OCI-M1 (cell line): Measurements from ENCODE around the gene CTBP1.

Experiments used
- DNase-seq: peaks from one replicate; lab custom pipeline; 2025; lab: John Stamatoyannopoulos, UW

The CTBP1 gene

GRCh38 chr4:1195891-1196401 lies 53.0 kb downstream of the CTBP1 start:
- no peak for DNase-seq

GRCh38 chr4:1195109-1195671 lies 53.7 kb downstream of the CTBP1 start:
- no peak for DNase-seq

GRCh38 chr4:1194010-1194900 lies 54.7 kb downstream of the CTBP1 start:
- no peak for DNase-seq

- DNase-seq: no peak
Observed at GRCh38 chr4:1193206-1194009, 55.5 kb downstream of the CTBP1 start.

- no peak for DNase-seq
Observed at GRCh38 chr4:1192493-1193205, 56.3 kb downstream of the CTBP1 start.

- DNase-seq: peak; percentile 5
Observed at GRCh38 chr4:1192091-1192492, 56.8 kb downstream of the CTBP1 start.

GRCh38 chr4:1191621-1192020 lies 57.3 kb downstream of the CTBP1 start:
- DNase-seq: no peak

GRCh38 chr4:1187182-1187581 lies 61.7 kb downstream of the CTBP1 start:
- no peak for DNase-seq

- DNase-seq: peak; percentile 69
Observed at GRCh38 chr4:1183985-1184773, 64.8 kb downstream of the CTBP1 start.

- no peak for DNase-seq
Observed at GRCh38 chr4:1182313-1182712, 66.6 kb downstream of the CTBP1 start.

GRCh38 chr4:1180663-1181062 lies 68.3 kb downstream of the CTBP1 start:
- no peak for DNase-seq

- DNase-seq: no peak
Observed at GRCh38 chr4:1179976-1180375, 69.0 kb downstream of the CTBP1 start.

GRCh38 chr4:1179089-1179441 lies 69.9 kb downstream of the CTBP1 start:
- DNase-seq: no peak

GRCh38 chr4:1178300-1179088 lies 70.4 kb downstream of the CTBP1 start:
- DNase-seq: no peak

- DNase-seq: no peak
Observed at GRCh38 chr4:1177274-1178141, 71.4 kb downstream of the CTBP1 start.

- no peak for DNase-seq
Observed at GRCh38 chr4:1176398-1177273, 72.3 kb downstream of the CTBP1 start.

- no peak for DNase-seq
Observed at GRCh38 chr4:1175635-1176229, 73.2 kb downstream of the CTBP1 start.
